Transverse colon (tissue), 4 donors: ENCODE results near the gene IFT81. TPM values are rescaled to one million over a fixed set of nuclear protein-coding genes. Genes with fewer than 3 reads are reported as not detected.

ENCODE experiments used
- DNase-seq: peaks from one replicate; pipeline ENCODE4 v3.0.0-alpha.2; 2019
- H3K27ac ChIP-seq, 4 donors: fragments of 200-600 bp; sonication (generic); 2 replicates each; pipeline ENCODE4 v1.5.1; 2016 to 2018; ENCODE audit warnings: inconsistent platforms in 4 of 4
- H3K27me3 ChIP-seq: fragments of 200-600 bp; sonication (generic); 2 replicates; pipeline ENCODE4 v1.5.1; 2017; ENCODE audit warnings: inconsistent platforms
- H3K36me3 ChIP-seq, 4 donors: fragments of 200-600 bp; sonication (generic); 2 replicates each; pipeline ENCODE4 v1.5.1; 2017 to 2019; ENCODE audit warnings: inconsistent platforms in 4 of 4
- H3K4me1 ChIP-seq, 4 donors: fragments of 200-600 bp; sonication (generic); 2 replicates each; pipeline ENCODE4 v1.5.1; 2017 to 2020; ENCODE audit warnings: inconsistent platforms in 4 of 4
- H3K4me3 ChIP-seq, 4 donors: fragments of 200-600 bp; sonication (generic); 1 replicate in 1 of 4; 2 replicates in 3 of 4; pipeline versions ENCODE4 v1.5.1 to v1.6.1; 2017 to 2019; ENCODE audit warnings: inconsistent platforms in 4 of 4
- H3K9me3 ChIP-seq, 2 donors: fragments of 200-600 bp; sonication (generic); 2 replicates each; pipeline ENCODE4 v1.5.1; 2017 to 2019; ENCODE audit warnings: inconsistent platforms in 2 of 2
- EP300 ChIP-seq: sonication (generic); formaldehyde crosslinking; IDR thresholded peaks from one replicate; pipeline ENCODE4 v1.6.1; 2017; ENCODE audit warnings: antibody characterized with exemption, low read depth
- POLR2A ChIP-seq: fragments of 450-650 bp; IDR thresholded peaks from one replicate; pipeline ENCODE4 v1.6.1; 2016; ENCODE audit warnings: antibody characterized with exemption, mild to moderate bottlenecking, moderate library complexity
- POLR2AphosphoS5 ChIP-seq, 3 donors: sonication (generic); formaldehyde crosslinking; IDR thresholded peaks; one replicate each; pipeline ENCODE4 v1.6.1; 2016; ENCODE audit warnings: antibody characterized with exemption in 3 of 3
- WGBS, 2 donors: methylation state at CpG; one replicate each; pipeline ENCODE4 v1.1.5; 2018; ENCODE audit warnings: low coverage in 1 of 2; 5-methylcytosine and 5-hydroxymethylcytosine counted together
- in situ Hi-C, 4 donors: fragments of 200-750 bp; cut with MboI; loops; one replicate each; pipeline versions ENCODE4 v1.15.0 to v1.15.1; 2017; ENCODE audit warnings: low sequenced_read_pairs in 3 of 4, low pct_ligation_motif_present in 1 of 4, low pct_unique_long_range_greater_than_20kb in 1 of 4
- intact Hi-C: fragments of 100-400 bp; cut with DNase I; formaldehyde crosslinking; loops from one replicate; pipeline ENCODE4 v1.15.1; 2023; ENCODE audit warnings: low total_unique reads
- total RNA-seq, 4 donors: library from RNA; depleted of rRNA; stranded (reverse); fragments of >200 nt; gene quantifications; one replicate each; pipeline ENCODE4 v1.1.0, GENCODE V29; 2016
- TF ChIP-seq, protein P1 (sequence below), 5 experiments: fragments of 200-600 bp in 3 of 5; fragments of 450-650 bp in 2 of 5; sonication (generic) in 3 of 5; IDR thresholded peaks; 1 replicate in 2 of 5; 2 replicates in 3 of 5; pipeline ENCODE4 v1.5.1; 2016 to 2017; ENCODE audit warnings: antibody characterized with exemption in 5 of 5, inconsistent platforms in 3 of 5, mild to moderate bottlenecking in 2 of 5, moderate library complexity in 1 of 5

IFT81 gene
- total RNA-seq, 4 donors from 2014 or later = 2.6 to 14.8 (median 6.4) TPM

DNA sequence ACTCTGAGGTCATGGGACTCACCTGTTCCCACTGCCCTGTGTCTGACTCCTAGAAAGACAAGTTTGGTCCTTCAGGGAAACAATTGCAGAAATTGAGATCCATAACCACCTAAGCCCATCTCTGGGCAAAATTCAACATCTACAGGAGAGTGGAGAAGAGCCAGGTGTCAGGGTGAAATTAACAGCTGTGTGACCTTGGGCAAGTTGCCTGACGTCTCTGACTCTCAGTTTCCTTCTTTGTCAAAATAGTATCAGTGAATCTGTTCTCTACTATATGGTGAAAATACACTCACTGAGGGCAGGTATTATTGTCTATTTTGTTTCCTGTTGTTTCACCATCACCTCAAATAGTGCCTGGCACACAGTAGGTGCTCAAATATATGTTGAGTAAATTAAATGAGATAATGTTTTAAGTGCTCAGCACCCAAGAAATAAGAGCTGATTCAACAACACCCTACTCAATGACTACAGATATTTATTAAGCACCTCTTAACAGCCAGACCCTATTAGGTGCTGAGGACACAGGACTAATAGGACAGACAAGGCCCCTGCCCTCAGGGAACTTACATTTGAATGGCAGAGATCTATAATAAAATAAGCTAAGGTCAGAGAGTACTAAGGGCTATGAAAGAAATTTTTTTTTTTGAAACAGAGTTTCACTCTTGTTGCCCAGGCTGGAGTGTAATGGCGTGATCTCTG is 14.2 kb upstream of the IFT81 start:
- Histone ChIP-seq H3K27me3 (no peaks in the 10 kb centered on the region), H3K36me3 (no peaks in the 10 kb centered on the region), H3K9me3 (no peaks in the 10 kb centered on the region), H3K4me3 (no peak overlapping the region), H3K4me1 (peaks cover 4 to 24% (median 12%) of the 10 kb centered on the region in 4 donors), H3K27ac (peak overlapping the region; percentile 64 to 90 (median 83))
- 62 to 81% methylated on average over 2 of the region's 2 CpGs for WGBS, 2 donors
- TF ChIP-seq EP300 (no peak), POLR2A (no peak), POLR2AphosphoS5 (IDR thresholded peaks at IDR 0.05) (no peak)
- TF ChIP-seq, protein P1, sequence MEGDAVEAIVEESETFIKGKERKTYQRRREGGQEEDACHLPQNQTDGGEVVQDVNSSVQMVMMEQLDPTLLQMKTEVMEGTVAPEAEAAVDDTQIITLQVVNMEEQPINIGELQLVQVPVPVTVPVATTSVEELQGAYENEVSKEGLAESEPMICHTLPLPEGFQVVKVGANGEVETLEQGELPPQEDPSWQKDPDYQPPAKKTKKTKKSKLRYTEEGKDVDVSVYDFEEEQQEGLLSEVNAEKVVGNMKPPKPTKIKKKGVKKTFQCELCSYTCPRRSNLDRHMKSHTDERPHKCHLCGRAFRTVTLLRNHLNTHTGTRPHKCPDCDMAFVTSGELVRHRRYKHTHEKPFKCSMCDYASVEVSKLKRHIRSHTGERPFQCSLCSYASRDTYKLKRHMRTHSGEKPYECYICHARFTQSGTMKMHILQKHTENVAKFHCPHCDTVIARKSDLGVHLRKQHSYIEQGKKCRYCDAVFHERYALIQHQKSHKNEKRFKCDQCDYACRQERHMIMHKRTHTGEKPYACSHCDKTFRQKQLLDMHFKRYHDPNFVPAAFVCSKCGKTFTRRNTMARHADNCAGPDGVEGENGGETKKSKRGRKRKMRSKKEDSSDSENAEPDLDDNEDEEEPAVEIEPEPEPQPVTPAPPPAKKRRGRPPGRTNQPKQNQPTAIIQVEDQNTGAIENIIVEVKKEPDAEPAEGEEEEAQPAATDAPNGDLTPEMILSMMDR (IDR thresholded peaks at IDR 0.05) = no peak
- intact Hi-C loops = no loop called here
- in situ Hi-C loops = loop anchor here in 2 of 4 donors (10.0 kb wide), 1 partner anchor 315 kb away; no protein-coding TSS in a partner anchor
- no peak for DNase-seq

DNA sequence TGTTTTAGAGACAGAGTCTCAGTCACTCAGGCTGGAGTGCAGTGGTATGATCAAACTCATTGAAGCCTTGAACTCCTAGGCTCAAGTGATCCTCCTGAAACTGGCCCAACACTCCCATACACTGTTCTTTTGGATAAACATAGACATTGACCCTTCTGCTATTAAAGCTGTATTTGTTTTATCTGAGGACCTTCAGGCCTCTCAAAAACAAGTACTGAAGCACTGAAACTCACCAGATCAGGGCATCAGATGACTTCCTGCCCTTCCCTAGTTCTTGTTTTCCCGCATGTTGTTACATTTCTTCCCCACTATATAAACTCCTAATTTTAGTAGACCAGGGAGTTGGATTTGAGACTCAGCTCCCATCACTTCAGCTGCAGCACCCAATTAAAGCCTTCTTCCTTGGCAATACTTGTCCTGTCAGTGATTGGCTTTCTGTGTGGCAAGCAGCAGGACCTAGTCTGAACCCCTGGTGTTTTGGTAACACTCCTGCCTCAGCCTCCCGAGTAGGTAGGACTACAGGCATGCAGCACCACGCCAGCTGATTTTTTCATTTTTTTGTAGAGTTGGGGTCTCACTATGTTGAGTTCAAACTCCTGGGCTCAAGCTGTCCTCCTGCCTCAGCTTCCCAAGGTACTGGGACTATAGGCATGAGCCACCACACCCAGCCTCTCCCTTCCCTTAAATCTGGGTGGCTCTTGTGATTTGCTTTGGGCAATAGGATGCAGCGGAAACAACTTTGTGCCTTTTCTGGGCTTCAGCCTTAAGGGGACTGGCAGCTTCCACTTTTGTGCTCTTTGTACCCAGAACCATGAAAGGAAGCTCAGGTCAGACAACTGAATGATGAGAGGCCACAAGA is 12.5 kb upstream of the IFT81 start:
- WGBS, 2 donors = 70 to 76% methylated on average over 2 to 4 of the region's 4 CpGs
- Histone ChIP-seq H3K9me3 (no peaks in the 10 kb centered on the region), H3K4me3 (no peak overlapping the region), H3K4me1 (peaks cover 4 to 24% (median 12%) of the 10 kb centered on the region in 4 donors), H3K27me3 (no peaks in the 10 kb centered on the region), H3K36me3 (no peaks in the 10 kb centered on the region), H3K27ac (peak overlapping the region; percentile 24 to 83 (median 59))
- in situ Hi-C loops (no loop called here), intact Hi-C loops (no loop called here)
- TF ChIP-seq POLR2A = no peak
- no peak for TF ChIP-seq EP300
- no peak for TF ChIP-seq POLR2AphosphoS5 (IDR thresholded peaks at IDR 0.05)
- TF ChIP-seq, protein P1 (IDR thresholded peaks at IDR 0.05) = no peak
- DNase-seq = no peak

- Histone ChIP-seq H3K9me3 (no peaks in the 10 kb centered on the region), H3K36me3 (no peaks in the 10 kb centered on the region), H3K4me1 (peaks cover 4 to 23% (median 12%) of the 10 kb centered on the region in 4 donors), H3K27me3 (no peaks in the 10 kb centered on the region), H3K27ac (peak overlapping the region in 1 of 4 donors; percentile 35), H3K4me3 (no peak overlapping the region)
- 80 to 91% methylated on average over 1 to 6 of the region's 6 CpGs for WGBS, 2 donors
- DNase-seq = no peak
- in situ Hi-C loops (no loop called here), intact Hi-C loops (no loop called here)
- no peak for TF ChIP-seq POLR2A
Measured at GRCh38 chr12:110112335-110112660, 11.9 kb upstream of the IFT81 start.

DNA sequence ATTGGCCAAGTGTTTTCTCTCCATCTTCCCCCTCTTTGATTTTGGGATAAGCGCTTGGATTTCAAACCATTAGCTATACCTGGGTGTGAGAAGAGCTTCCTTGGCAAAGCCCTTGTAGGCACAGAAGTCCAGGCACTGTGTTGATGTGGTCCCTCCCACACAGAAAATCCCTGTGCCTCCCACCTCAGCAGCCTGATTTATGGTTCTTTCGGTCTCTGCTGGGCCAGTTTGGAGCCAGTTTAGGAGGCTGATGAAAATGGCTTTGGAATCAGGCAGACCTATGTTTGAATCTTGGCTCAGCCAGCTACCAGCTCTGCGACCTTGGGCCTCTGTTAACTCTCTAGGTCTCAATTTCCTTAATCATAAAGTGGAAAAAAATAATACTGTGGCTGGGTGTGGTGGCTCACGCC is 9.6 kb upstream of the IFT81 start:
- in situ Hi-C loops (no loop called here), intact Hi-C loops (no loop called here)
- H3K27ac ChIP-seq = peak overlapping the region in 3 of 4 donors; percentile 18 to 45 (median 36)
- H3K4me3 ChIP-seq = no peak overlapping the region
- H3K9me3 ChIP-seq = no peaks in the 10 kb centered on the region
- H3K27me3 ChIP-seq = no peaks in the 10 kb centered on the region
- TF ChIP-seq, protein P1 (IDR thresholded peaks at IDR 0.05) = no peak
- no peak for TF ChIP-seq POLR2AphosphoS5 (IDR thresholded peaks at IDR 0.05)
- TF ChIP-seq POLR2A = no peak
- TF ChIP-seq EP300 = no peak
- 17 to 61% methylated on average over 1 to 4 of the region's 4 CpGs for WGBS, 2 donors
- H3K4me1 ChIP-seq = peaks cover 0 to 10% (median 4%) of the 10 kb centered on the region in 4 donors
- H3K36me3 ChIP-seq = no peaks in the 10 kb centered on the region
- DNase-seq = no peak
